HepG2 (cell line): ENCODE measurements around the gene CA9. TPM values are rescaled to one million over a fixed set of nuclear protein-coding genes. Genes with fewer than 3 reads are reported as not detected.

Source experiments
- ATF3 ChIP-seq: sonication (generic); formaldehyde crosslinking; IDR thresholded peaks from 2 replicates; pipeline ENCODE4 v1.4.0; 2020; ENCODE audit warnings: missing genetic modification reagents
- ATRX ChIP-seq: sonication (generic); formaldehyde crosslinking; IDR thresholded peaks from 2 replicates; pipeline ENCODE4 v1.4.0; 2020; ENCODE audit warnings: missing genetic modification reagents, borderline replicate concordance
- CBFB ChIP-seq: sonication (generic); formaldehyde crosslinking; IDR thresholded peaks from 2 replicates; pipeline ENCODE4 v1.4.0; 2020; ENCODE audit warnings: missing genetic modification reagents
- CC2D1A ChIP-seq: sonication (generic); formaldehyde crosslinking; IDR thresholded peaks from 2 replicates; pipeline ENCODE4 v1.8.1; 2023; ENCODE audit warnings: mild to moderate bottlenecking, missing genetic modification reagents
- MTERF4 ChIP-seq: sonication (generic); formaldehyde crosslinking; IDR thresholded peaks from 2 replicates; pipeline ENCODE4 v1.8.0; 2023; ENCODE audit warnings: mild to moderate bottlenecking, missing genetic modification reagents
- NCOA2 ChIP-seq: sonication (generic); formaldehyde crosslinking; IDR thresholded peaks from 2 replicates; pipeline ENCODE4 v1.8.0; 2022; ENCODE audit warnings: inconsistent platforms
- NFIC ChIP-seq: IDR thresholded peaks from 2 replicates; pipeline ENCODE4 v1.6.1; 2012; ENCODE audit warnings: mild to moderate bottlenecking, low read length, inconsistent platforms
- NFYC ChIP-seq: IDR thresholded peaks from 2 replicates; pipeline ENCODE4 v1.6.1; 2016; ENCODE audit warnings: missing genetic modification reagents, missing compliant biosample characterization
- NR2F2 ChIP-seq: IDR thresholded peaks from 2 replicates; pipeline ENCODE4 v1.6.1; 2012; ENCODE audit warnings: low read depth, inconsistent platforms, borderline replicate concordance
- PLRG1 ChIP-seq: fragments of 450-650 bp; conservative IDR thresholded peaks from 2 replicates; pipeline ENCODE4 v1.6.1; 2016
- RAD51 ChIP-seq: fragments of 450-650 bp; IDR thresholded peaks from 2 replicates; pipeline ENCODE4 v1.6.1; 2016; ENCODE audit warnings: borderline replicate concordance
- RFXANK ChIP-seq: IDR thresholded peaks from 2 replicates; pipeline ENCODE4 v1.6.1; 2016
- SNAPC5 ChIP-seq: sonication (generic); formaldehyde crosslinking; IDR thresholded peaks from 2 replicates; pipeline ENCODE4 v1.8.1; 2023; ENCODE audit warnings: mild to moderate bottlenecking, missing genetic modification reagents, borderline replicate concordance
- TCF7L2 ChIP-seq: IDR thresholded peaks from 2 replicates; pipeline ENCODE4 v1.6.1; 2011; ENCODE audit warnings: mild to moderate bottlenecking, low read depth, low read length, moderate library complexity
- ZHX2 ChIP-seq, 2 experiments: sonication (generic) in 1 of 2; formaldehyde crosslinking in 1 of 2; IDR thresholded peaks; 2 replicates each; pipeline versions ENCODE4 v1.6.1 to v1.9.0; 2014 to 2022; ENCODE audit warnings: antibody characterized with exemption in 1 of 2, borderline replicate concordance in 1 of 2, inconsistent platforms in 1 of 2, low read depth in 1 of 2, missing genetic modification reagents in 1 of 2
- ZNF34 ChIP-seq: sonication (generic); formaldehyde crosslinking; IDR thresholded peaks from 2 replicates; pipeline ENCODE4 v1.4.0; 2020; ENCODE audit warnings: mild to moderate bottlenecking, missing genetic modification reagents, borderline replicate concordance
- ZNF674 ChIP-seq: sonication (generic); formaldehyde crosslinking; IDR thresholded peaks from 2 replicates; pipeline ENCODE4 v1.5.0; 2020; ENCODE audit warnings: low read depth, mild to moderate bottlenecking, missing genetic modification reagents
- ZNF720 ChIP-seq: sonication (generic); formaldehyde crosslinking; IDR thresholded peaks from 2 replicates; pipeline ENCODE4 v1.4.0; 2020; ENCODE audit warnings: missing genetic modification reagents
- polyA plus RNA-seq, 8 experiments: library from polyadenylated mRNA; depleted of rRNA in 3 of 8; stranded (reverse) in 7 of 8; unstranded in 1 of 8; fragments of >200 nt; fragmentation: Illumina TruSeq in 4 of 8; extraction: Trizol in 4 of 8; gene quantifications; 2 replicates each; pipeline versions ENCODE4 v1.2.1 to v1.2.3, GENCODE V29; 2011 to 2016; ENCODE audit warnings: low read depth in 4 of 8, missing spikeins in 1 of 8, mixed read lengths in 1 of 8; ENCODE audit not compliant: insufficient read depth in 1 of 8
- total RNA-seq, 5 experiments: library from RNA; depleted of rRNA; stranded (reverse); fragments of >200 nt; fragmentation: Illumina TruSeq; extraction: Trizol; gene quantifications; 2 replicates each; pipeline ENCODE4 v1.2.3, GENCODE V29; 2016; ENCODE audit warnings: low read depth in 1 of 5

CA9 gene
- total and polyA plus RNA-seq, 2 of the 13 experiments (the other 11 are each of a cell fraction or from before 2014, with no cell fraction given), result 0.13 to 152 TPM

GRCh38 chr9:35657546-35658136 lies 16.1 kb upstream of the CA9 start, which contains the start of gene RMRP (continued):
- no peak for TF ChIP-seq TCF7L2
- peak; percentile 89 for TF ChIP-seq ZHX2 (IDR thresholded peaks at IDR 0.05; ENCODE audit: low read depth)
- 0 out of 2 replicates have a peak, but pooled peaks have one; percentile 79 for TF ChIP-seq ZHX2 (CRISPR knock-in tag; IDR thresholded peaks at IDR 0.05; ENCODE audit: borderline replicate concordance)
- peak; percentile 99 for TF ChIP-seq CC2D1A (CRISPR knock-in tag)
- peak; percentile 93; the same call in 1 of the 2 replicates for TF ChIP-seq MTERF4 (CRISPR knock-in tag)
- no peak for TF ChIP-seq ATRX
- peak; percentile 100 for TF ChIP-seq SNAPC5 (CRISPR knock-in tag)
- TF ChIP-seq NCOA2 (CRISPR knock-in tag), result peak; percentile 79
- peak; percentile 94; the same call in 1 of the 2 replicates for TF ChIP-seq ZNF674
- TF ChIP-seq RFXANK (CRISPR knock-in tag), result no peak; the same call in 1 of the 2 replicates
- no peak; the same call in 1 of the 2 replicates for TF ChIP-seq RAD51
- peak; percentile 62 for TF ChIP-seq NFIC
- TF ChIP-seq ZNF34 (CRISPR knock-in tag), result no peak
- TF ChIP-seq PLRG1, result no peak
- TF ChIP-seq ATF3 (CRISPR knock-in tag), result peak; percentile 74; the same call in 1 of the 2 replicates
- TF ChIP-seq NFYC, result peak; percentile 53; the same call in 1 of the 2 replicates
- peak; percentile 65; the same call in 1 of the 2 replicates for TF ChIP-seq NR2F2
- peak; percentile 78 for TF ChIP-seq CBFB
- no peak for TF ChIP-seq ZNF720
